CD1c-positive myeloid dendritic cell (primary cell): Measurements from ENCODE around the gene BCL7C.
"Not testable (repeated sequence)": the region's sequence is repeated elsewhere in the genome, so short reads cannot be mapped to it uniquely, and the experiment has no call there.

Experiments
- DNase-seq: peaks from one replicate; pipeline ENCODE4 v3.0.0-alpha.2; 2016; ENCODE audit errors: extremely low spot score

Gene BCL7C

DNA sequence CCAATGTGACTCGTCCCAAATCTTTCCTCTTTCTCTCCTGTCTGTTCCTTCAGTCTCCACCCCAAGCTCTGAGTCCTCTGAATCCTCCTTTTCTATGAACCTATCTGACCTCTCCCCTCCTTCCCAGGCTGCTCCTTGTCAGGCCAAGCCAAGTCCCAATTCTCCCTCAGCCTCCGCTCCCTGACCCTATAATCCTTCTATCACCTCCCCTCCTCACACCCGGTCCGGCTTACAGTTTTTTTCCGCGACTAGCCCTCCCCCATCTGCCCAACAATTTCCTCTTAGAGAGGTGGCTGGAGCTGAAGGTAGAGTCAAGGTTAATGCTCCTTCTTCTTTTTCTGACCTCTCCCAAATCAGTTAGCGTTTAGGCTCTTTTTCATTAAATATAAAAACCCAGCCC lies 33.1 kb downstream of the BCL7C start:
- DNase-seq = not testable (repeated sequence)

DNA sequence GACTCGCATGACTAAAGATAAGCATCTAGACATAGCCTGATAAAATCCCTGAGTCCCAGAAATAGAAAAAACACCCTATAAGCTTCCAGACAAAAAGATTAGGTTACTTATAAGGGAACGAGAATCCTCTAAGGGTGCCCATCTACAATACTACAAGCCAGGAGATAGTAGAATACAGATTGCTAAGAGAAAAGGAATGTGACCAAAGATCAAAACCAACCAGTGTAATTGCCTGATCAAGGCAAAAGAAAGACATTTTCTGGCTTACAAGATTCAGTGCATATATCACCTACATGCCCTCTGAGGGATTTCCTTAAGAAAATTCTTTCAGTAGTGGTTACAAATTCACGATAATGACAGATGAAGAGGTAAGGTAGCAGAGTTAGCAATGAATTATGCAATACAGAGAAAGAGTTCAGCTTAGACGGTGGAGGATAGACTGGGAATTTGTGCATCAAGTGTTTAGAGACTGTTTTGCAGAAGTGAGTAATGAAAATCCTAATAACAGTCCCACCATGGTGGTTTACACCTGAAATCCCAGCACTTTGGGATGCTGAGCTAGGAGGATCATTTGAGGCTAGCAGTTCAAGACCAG lies 35.0 kb downstream of the BCL7C start:
- DNase-seq = no peak

DNA sequence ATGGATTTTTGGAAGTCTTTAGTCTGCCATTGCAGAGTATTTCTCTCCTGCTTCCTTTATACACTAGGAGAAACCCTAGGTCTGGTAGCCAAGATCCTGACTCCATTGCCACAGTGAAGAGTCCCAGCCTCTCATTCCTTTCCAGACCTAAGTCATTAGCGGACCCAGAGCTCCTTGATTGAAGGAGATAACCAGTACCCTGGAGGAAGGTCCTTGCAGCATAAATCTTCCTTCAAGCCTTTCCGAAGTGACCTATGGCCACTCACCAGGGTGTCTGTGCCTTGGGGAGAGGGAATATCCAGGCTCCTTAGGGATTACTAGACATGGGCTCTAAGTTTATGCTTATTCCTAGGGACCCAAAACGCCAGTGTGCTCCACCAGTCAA lies 35.8 kb downstream of the BCL7C start:
- DNase-seq = no peak

DNA sequence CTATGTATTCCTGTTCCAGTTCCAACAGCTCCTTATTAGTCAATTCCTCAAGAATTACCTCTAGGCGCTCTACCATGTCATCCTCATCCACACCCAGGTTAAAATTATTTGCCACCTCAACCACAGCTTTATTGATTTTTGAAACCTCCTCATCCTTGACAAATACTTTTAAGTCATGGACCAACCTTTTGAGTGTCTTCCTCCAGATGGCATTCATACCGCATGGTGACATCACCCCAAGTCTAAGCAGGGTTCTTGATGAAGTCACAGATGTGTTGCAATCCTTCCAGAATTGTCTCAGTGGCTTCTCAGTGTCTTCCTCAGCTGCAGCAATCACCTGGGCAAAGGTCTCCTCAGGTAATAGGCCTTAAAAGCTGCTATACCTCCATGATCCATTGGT lies 40.1 kb downstream of the BCL7C start:
- DNase-seq = no peak

DNA sequence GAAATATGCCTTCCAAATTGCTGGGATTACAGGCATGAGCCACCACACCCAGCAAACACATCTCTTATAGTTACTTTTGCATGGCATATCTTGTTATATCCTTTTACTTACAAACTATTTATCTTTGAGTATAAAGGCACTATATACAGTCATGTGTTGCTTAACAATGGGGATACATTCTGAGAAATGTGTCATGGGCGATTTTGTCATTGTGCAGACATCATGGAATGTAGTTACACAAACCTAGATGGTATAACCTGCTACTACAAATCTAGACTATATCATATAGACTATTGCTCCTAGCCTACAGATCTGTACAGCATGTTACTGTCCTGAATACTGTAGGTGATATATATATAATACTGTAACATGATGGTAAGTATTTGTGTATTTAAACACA lies 43.6 kb downstream of the BCL7C start:
- DNase-seq = no peak

DNA sequence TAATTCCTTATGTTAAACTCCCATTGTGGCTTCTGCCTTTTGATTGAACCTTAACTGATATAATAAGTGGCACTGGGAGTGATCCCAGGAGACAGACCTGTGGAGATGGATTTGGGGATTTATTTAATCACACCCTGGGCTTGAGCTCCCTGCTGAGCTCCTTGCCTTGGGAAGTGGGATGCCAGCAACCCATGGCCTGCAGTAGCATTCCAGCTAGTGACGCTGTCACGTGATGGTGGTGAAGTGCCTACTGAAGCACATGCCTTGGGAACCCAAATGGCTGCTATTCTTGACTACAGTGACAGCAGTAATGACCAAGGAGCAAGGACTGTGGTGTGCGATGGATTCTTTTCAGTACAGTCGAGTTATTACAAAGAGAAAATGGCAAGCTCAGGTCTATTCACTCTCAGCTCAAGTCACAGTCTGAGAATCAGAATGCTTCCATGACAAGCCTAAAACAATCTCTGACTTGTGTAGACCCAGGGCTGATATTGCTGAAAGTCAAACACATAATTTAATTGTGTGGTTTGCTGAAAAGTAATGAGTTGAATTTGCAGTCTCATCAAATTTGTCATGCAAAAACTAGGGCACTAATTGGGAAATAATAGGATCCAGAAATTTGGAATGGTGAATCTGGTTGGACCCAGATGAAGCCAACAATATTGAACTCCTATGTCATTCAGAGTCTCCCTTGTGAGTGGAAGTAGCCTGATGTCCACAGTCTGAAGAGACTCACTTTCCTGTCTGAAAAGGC lies 47.1 kb downstream of the BCL7C start:
- no peak for DNase-seq

DNA sequence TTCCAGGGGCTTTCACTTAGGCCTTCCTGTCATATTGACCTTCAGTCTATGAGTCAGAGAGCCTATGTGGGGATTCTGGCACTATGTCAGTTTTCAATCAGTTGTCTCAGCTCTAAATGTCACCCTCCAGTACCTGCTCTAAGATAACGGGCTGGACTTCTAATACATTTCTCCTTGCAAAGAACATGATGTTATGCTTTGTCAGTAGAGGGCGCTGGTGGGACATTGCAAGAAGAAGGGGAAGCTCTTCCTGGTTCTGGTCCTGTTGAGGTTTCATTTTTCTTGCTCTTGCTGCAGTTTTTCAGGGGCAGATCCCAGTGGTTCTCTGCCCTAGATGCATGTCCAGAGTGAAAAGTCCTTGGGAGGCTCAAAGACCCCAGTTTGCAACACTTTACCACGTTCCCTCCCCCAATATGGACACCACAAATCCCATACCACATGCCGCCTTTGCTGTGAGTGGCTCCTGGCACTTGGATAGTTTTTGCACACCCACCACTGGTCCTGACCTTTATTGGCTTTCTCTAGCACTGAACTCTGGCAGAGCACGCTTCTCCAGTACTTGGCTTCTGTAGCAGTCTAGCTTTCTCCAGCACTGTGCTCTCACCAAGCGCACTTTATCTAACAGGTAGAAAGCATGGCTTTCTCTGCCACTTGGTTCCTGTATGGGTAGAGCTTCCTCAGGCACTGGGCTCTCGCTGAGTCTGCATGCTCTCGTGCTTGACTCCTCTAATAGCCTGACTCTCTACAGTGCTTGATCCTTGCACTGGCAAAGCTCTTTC lies 49.0 kb downstream of the BCL7C start:
- peak; percentile 92 for DNase-seq

DNA sequence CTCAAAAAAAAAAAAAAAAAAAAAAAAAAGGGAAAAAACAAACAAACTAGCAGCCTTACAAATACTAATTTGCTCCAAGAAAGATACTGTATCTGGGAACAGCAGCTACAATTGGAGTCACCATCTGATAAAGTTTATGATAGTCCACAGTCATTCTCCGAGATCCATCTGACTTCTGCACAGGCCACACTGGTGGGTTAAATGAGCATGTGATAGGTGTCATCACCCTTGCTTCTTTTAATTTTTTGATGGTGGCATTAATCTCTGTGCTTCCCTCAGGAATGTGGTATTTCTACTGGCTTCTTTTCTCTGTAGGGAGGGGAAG lies 49.6 kb downstream of the BCL7C start:
- DNase-seq = no peak

DNA sequence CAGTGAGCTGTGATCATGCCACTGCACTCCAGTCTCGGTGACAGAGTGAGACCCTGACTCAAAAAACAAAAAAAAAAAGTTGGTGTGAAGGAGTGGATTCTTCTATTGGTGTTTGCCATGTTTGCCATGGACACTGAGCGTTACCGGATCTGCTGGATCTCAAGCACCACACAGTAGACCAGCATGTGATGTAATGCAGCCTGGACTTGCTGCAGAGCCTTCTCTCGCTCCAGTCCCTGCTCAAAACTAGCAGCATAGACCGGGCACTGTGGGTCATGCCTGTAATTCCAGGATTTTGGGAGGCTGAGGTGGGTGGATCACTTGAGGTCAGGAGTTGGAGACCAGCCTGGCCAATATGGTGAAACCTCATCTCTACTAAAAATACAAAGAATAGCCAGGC lies 50.4 kb downstream of the BCL7C start:
- DNase-seq = no peak

DNA sequence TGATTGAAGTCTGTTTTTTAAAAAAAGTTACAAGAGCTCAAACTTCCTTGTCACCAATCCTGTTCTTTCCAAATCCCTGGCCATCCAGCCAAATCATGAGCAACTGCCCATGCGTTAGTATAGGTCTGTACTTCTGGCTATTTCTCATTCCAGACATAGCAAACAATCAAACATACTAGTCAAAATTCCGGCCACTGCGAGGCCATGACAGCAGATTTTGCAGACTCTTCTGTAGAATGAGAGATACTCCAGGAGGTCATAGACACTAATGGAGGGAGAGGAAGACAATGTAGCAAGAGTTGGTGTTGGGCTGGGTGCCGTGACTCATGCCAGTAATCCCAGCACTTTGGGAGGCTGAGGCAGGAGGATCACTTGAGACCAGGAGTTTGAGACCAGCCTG lies 50.9 kb downstream of the BCL7C start:
- no peak for DNase-seq

DNA sequence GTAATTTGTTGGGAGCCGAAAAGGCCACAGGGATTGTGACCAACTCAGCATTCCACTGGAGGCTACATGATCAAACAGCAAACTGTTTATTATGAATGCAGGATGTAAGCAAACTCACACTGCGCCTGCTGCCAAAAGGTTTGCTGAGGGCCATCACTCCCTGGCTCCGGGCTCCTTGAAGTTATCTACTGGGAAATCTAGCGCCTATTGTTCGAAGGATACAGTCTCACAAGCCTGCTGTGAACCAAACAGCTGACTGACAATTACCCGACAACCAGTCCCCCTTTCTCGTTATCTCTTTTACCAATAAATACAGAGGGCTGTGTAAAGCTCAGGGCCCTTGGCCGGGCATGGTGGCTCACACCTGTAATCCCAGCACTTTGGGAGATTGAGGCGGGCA lies 52.5 kb downstream of the BCL7C start:
- DNase-seq = no peak

DNA sequence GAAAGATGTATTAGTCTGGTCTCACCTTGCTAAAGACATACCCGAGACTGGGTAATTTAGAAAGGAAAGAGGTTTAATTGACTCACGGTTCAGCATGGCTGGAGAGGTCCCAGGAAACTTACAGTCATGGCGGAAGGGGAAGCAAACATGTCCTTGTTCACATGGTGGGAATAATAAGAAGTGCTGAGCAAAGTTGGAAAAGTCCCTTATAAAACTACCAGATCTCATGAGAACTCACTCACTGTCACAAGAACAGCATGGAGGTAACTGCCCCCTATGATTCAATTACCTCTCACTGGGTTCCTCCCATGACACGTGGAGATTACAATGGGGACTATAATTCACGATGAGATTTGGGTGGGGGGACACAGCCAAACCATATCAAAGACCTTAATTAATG lies 53.3 kb downstream of the BCL7C start:
- no peak for DNase-seq

DNA sequence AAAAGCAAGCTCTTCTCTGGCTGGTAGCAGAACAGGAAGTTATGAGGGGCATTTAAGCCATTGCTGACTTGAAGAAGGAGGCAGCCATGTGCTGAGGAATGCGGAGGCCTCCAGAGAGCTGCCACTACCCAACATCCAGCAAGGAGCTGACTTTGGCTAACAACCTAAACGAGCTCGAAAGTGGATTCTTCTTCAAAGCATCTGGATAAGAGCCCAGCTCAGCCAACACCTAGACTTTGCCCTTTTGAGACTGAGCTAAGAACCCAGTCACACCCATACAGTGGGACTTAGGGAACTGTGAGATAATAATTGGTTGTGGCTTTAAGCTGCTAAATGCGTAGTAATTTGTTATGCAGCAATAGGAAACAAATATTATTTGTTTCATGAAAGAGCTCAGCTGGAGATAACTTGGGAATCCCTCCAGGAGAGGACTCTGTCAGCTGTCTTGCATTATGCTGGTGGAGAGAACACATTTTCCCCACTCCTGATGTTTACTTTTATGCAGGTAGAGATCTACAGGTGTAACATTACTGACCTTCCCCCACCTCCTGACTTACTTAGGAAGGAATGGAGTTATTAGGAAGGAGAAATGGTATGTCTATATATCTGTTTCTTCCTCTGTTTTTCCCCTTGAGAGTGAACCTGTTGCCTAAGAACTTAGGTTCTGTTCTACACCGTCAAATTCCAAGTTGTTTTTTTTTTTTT lies 54.2 kb downstream of the BCL7C start:
- no peak for DNase-seq

DNA sequence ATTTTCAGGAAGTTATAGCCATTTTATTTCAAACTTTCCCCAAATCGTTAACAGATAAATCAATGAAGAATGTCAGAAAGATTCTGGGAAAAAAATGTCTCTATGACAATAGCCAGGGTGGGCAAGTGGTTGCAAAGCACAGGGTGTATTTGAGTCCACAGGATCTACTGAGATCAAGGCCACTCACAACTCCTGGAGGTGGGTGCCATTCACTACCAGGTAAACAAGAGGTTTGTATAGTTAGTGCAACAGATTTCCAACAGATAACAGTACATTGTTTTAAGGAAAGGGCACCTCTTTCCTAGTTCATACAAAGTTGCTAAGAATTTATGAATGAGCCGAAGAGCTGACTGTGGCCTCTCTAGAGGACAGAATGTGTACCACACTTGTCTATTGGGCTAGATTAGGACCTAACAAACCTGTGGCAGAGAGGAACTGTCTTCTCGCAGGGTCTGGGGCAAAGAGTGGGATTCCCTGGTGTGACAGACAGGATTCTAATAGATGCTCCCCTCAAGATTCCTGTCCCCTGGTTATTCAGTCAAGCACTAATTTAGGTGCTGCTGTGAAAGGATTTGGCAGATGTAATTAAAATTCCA lies 54.9 kb downstream of the BCL7C start:
- DNase-seq = no peak

DNA sequence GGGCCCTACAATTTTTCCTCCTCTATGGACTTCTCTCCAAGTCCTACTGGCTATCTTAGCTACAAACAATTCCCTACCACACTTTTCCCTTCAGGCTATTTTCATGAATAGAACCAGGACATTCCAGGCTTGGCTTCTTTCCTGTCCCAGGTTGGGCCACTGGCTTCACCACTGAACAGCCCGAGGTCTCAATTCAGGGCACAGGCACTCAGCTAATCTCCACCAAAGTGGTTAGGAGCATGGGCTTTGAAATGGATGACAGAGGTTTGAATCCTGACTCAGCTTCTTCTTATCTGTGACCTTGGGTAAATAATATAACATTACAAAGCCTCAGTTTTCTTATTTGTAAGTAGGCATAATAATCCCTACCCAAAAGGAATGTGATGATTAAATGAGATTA lies 56.0 kb downstream of the BCL7C start:
- no peak for DNase-seq
